HCT116 (cell line): ENCODE measurements around the gene PLEKHO2.
"Not testable (repeated sequence)": the region's sequence is repeated elsewhere in the genome, so short reads cannot be mapped to it uniquely, and the experiment has no call there.

Source experiments
- ATF3 ChIP-seq: IDR thresholded peaks from 2 replicates; pipeline ENCODE4 v1.6.1; 2012
- CBX3 ChIP-seq: IDR thresholded peaks from 2 replicates; pipeline ENCODE4 v1.6.1; 2012; ENCODE audit warnings: low read depth
- CTCF ChIP-seq, 3 experiments: fragments of 200-600 bp in 1 of 3; sonication (generic) in 1 of 3; IDR thresholded peaks in 2 of 3; conservative IDR thresholded peaks in 1 of 3; 2 replicates each; pipeline ENCODE4 v1.5.1; 2012 to 2017; ENCODE audit warnings: low read depth in 2 of 3, low read length in 2 of 3, antibody characterized with exemption in 1 of 3, borderline replicate concordance in 1 of 3, control low read depth in 1 of 3, mild to moderate bottlenecking in 1 of 3, mixed read lengths in 1 of 3, mixed run types in 1 of 3, moderate library complexity in 1 of 3; ENCODE audit not compliant: insufficient read depth in 1 of 3
- EZH2 ChIP-seq: fragments of 200-600 bp; sonication (generic); IDR thresholded peaks from 2 replicates; pipeline ENCODE4 v1.6.1; 2017; ENCODE audit warnings: antibody characterized with exemption, mixed run types
- EZH2phosphoT487 ChIP-seq: fragments of 200-600 bp; IDR thresholded peaks from 2 replicates; pipeline ENCODE4 v1.6.1; 2018; ENCODE audit warnings: antibody characterized with exemption, borderline replicate concordance
- MAX ChIP-seq: IDR thresholded peaks from 2 replicates; pipeline ENCODE4 v1.6.1; 2012
- POLR2A ChIP-seq: IDR thresholded peaks from 2 replicates; pipeline ENCODE4 v1.7.0; 2011; ENCODE audit warnings: borderline replicate concordance; ENCODE audit not compliant: insufficient read depth, insufficient read length; ENCODE audit errors: extremely low read depth
- SIN3A ChIP-seq: IDR thresholded peaks from 2 replicates; pipeline ENCODE4 v1.6.1; 2012; ENCODE audit warnings: low read depth
- ZBTB33 ChIP-seq: IDR thresholded peaks from 2 replicates; pipeline ENCODE4 v1.6.1; 2011; ENCODE audit warnings: mild to moderate bottlenecking, low read length, moderate library complexity; ENCODE audit not compliant: insufficient replicate concordance; ENCODE audit errors: extremely low read depth

- not testable (repeated sequence) for TF ChIP-seq EZH2; MAX; EZH2phosphoT487; CBX3; CTCF (IDR thresholded peaks at IDR 0.05 in 2 of 3, conservative IDR thresholded peaks at IDR 0.05 in 1 of 3; ENCODE audit: borderline replicate concordance in 1 of 3, insufficient read depth in 1 of 3, low read depth in 2 of 3, low read length in 2 of 3); ZBTB33; POLR2A; ATF3; SIN3A
Measured at GRCh38 chr15:64795921-64796320, 45.8 kb upstream of the PLEKHO2 start.
